HepG2 (cell line): ENCODE results near the gene GLB1L. TPM values are rescaled to one million over a fixed set of nuclear protein-coding genes. Genes with fewer than 3 reads are reported as not detected.

Experiments used
- ATF3 ChIP-seq: sonication (generic); formaldehyde crosslinking; IDR thresholded peaks from 2 replicates; pipeline ENCODE4 v1.4.0; 2020; ENCODE audit warnings: missing genetic modification reagents
- BRD4 ChIP-seq: sonication (generic); formaldehyde crosslinking; IDR thresholded peaks from 2 replicates; pipeline ENCODE4 v1.4.0; 2020; ENCODE audit warnings: missing genetic modification reagents
- CBX2 ChIP-seq, 2 experiments: fragments of 200-600 bp in 1 of 2; sonication (generic); formaldehyde crosslinking in 1 of 2; IDR thresholded peaks; 2 replicates each; pipeline versions ENCODE4 v1.7.0 to v1.8.1; 2018 to 2022; ENCODE audit warnings: low read depth in 2 of 2, low read length in 1 of 2, mild to moderate bottlenecking in 1 of 2, missing genetic modification reagents in 1 of 2
- ELF4 ChIP-seq: sonication (generic); formaldehyde crosslinking; IDR thresholded peaks from 2 replicates; pipeline ENCODE4 v1.5.0; 2020; ENCODE audit warnings: missing genetic modification reagents, mild to moderate bottlenecking, moderate library complexity, borderline replicate concordance
- HIVEP1 ChIP-seq: sonication (generic); formaldehyde crosslinking; IDR thresholded peaks from 2 replicates; pipeline ENCODE4 v1.4.0; 2020; ENCODE audit warnings: mild to moderate bottlenecking, missing genetic modification reagents
- ISX ChIP-seq: sonication (generic); formaldehyde crosslinking; conservative IDR thresholded peaks from 2 replicates; pipeline ENCODE4 v1.5.0; 2020; ENCODE audit warnings: missing genetic modification reagents
- MED1 ChIP-seq: sonication (generic); formaldehyde crosslinking; IDR thresholded peaks from 2 replicates; pipeline ENCODE4 v1.4.0; 2020; ENCODE audit warnings: missing genetic modification reagents
- NFKBIZ ChIP-seq: IDR thresholded peaks from 2 replicates; pipeline ENCODE4 v1.6.1; 2018; ENCODE audit warnings: missing genetic modification reagents, missing compliant biosample characterization
- PRDM4 ChIP-seq: sonication (generic); formaldehyde crosslinking; IDR thresholded peaks from 2 replicates; pipeline ENCODE4 v1.9.0; 2021; ENCODE audit warnings: missing genetic modification reagents, borderline replicate concordance
- SIX1 ChIP-seq: sonication (generic); formaldehyde crosslinking; IDR thresholded peaks from 2 replicates; pipeline ENCODE4 v1.4.0; 2020; ENCODE audit warnings: missing genetic modification reagents, borderline replicate concordance
- SP4 ChIP-seq: sonication (generic); formaldehyde crosslinking; IDR thresholded peaks from 2 replicates; pipeline ENCODE4 v1.8.1; 2023; ENCODE audit warnings: mild to moderate bottlenecking, missing genetic modification reagents
- SRSF4 ChIP-seq: fragments of 200-400 bp; formaldehyde crosslinking; IDR thresholded peaks from one replicate; pipeline ENCODE4 v1.6.1; 2018; ENCODE audit warnings: mild to moderate bottlenecking, low read depth, low read length, moderate library complexity; ENCODE audit not compliant: poor library complexity, severe bottlenecking
- ZBTB38 ChIP-seq: sonication (generic); formaldehyde crosslinking; IDR thresholded peaks from 2 replicates; pipeline ENCODE4 v1.5.1; 2020; ENCODE audit warnings: mild to moderate bottlenecking, missing genetic modification reagents
- ZNF260 ChIP-seq: sonication (generic); formaldehyde crosslinking; IDR thresholded peaks from 2 replicates; pipeline ENCODE4 v1.4.0; 2020; ENCODE audit warnings: missing genetic modification reagents, low read depth, mild to moderate bottlenecking, borderline replicate concordance
- ZNF280D ChIP-seq: sonication (generic); formaldehyde crosslinking; IDR thresholded peaks from 2 replicates; pipeline ENCODE4 v1.5.1; 2020; ENCODE audit warnings: mild to moderate bottlenecking, missing genetic modification reagents
- ZNF343 ChIP-seq: sonication (generic); formaldehyde crosslinking; IDR thresholded peaks from 2 replicates; pipeline ENCODE4 v1.4.0; 2020; ENCODE audit warnings: mild to moderate bottlenecking, missing genetic modification reagents
- ZNF501 ChIP-seq: sonication (generic); formaldehyde crosslinking; IDR thresholded peaks from 2 replicates; pipeline ENCODE4 v1.5.1; 2020; ENCODE audit warnings: mild to moderate bottlenecking, moderate library complexity, missing genetic modification reagents
- ZNF598 ChIP-seq: sonication (generic); formaldehyde crosslinking; IDR thresholded peaks from 2 replicates; pipeline ENCODE4 v1.5.1; 2020; ENCODE audit warnings: mild to moderate bottlenecking, missing genetic modification reagents, borderline replicate concordance
- ZNF670 ChIP-seq: sonication (generic); formaldehyde crosslinking; IDR thresholded peaks from 2 replicates; pipeline ENCODE4 v1.8.0; 2022; ENCODE audit warnings: mild to moderate bottlenecking, missing genetic modification reagents, borderline replicate concordance
- ZNF672 ChIP-seq: sonication (generic); formaldehyde crosslinking; IDR thresholded peaks from 2 replicates; pipeline ENCODE4 v1.8.1; 2022; ENCODE audit warnings: missing genetic modification reagents
- ZNF691 ChIP-seq: sonication (generic); formaldehyde crosslinking; IDR thresholded peaks from 2 replicates; pipeline ENCODE4 v1.4.0; 2020; ENCODE audit warnings: missing genetic modification reagents, low read depth, mild to moderate bottlenecking, borderline replicate concordance
- ZNF737 ChIP-seq: sonication (generic); formaldehyde crosslinking; IDR thresholded peaks from 2 replicates; pipeline ENCODE4 v1.5.0; 2020; ENCODE audit warnings: missing genetic modification reagents, mild to moderate bottlenecking, borderline replicate concordance
- polyA plus RNA-seq, 8 experiments: library from polyadenylated mRNA; depleted of rRNA in 3 of 8; stranded (reverse) in 7 of 8; unstranded in 1 of 8; fragments of >200 nt; fragmentation: Illumina TruSeq in 4 of 8; extraction: Trizol in 4 of 8; gene quantifications; 2 replicates each; pipeline versions ENCODE4 v1.2.1 to v1.2.3, GENCODE V29; 2011 to 2016; ENCODE audit warnings: low read depth in 4 of 8, missing spikeins in 1 of 8, mixed read lengths in 1 of 8; ENCODE audit not compliant: insufficient read depth in 1 of 8
- total RNA-seq, 5 experiments: library from RNA; depleted of rRNA; stranded (reverse); fragments of >200 nt; fragmentation: Illumina TruSeq; extraction: Trizol; gene quantifications; 2 replicates each; pipeline ENCODE4 v1.2.3, GENCODE V29; 2016; ENCODE audit warnings: low read depth in 1 of 5

The GLB1L gene
- total and polyA plus RNA-seq, 2 of the 13 experiments (the other 11 are each of a cell fraction or from before 2014, with no cell fraction given) = 6.8 to 7.3 TPM

- TF ChIP-seq SRSF4 = no peak
- no peak for TF ChIP-seq SIX1
- peak; percentile 56; the same call in 1 of the 2 replicates for TF ChIP-seq ZNF501 (CRISPR knock-in tag)
- TF ChIP-seq SP4 (CRISPR knock-in tag) = peak; percentile 92
- no peak for TF ChIP-seq ZNF280D (CRISPR knock-in tag)
- no peak for TF ChIP-seq ZNF691
- no peak for TF ChIP-seq ZNF343
- peak; percentile 48; the same call in 1 of the 2 replicates for TF ChIP-seq PRDM4 (CRISPR knock-in tag)
- no peak for TF ChIP-seq ZNF672 (CRISPR knock-in tag)
- no peak for TF ChIP-seq ZNF737
- TF ChIP-seq ISX (CRISPR knock-in tag) = no peak
- TF ChIP-seq HIVEP1 = no peak; the same call in 1 of the 2 replicates
- no peak for TF ChIP-seq ELF4 (CRISPR knock-in tag)
- TF ChIP-seq NFKBIZ = peak; percentile 86
- TF ChIP-seq ZNF598 (CRISPR knock-in tag) = no peak
- no peak for TF ChIP-seq ZNF670 (CRISPR knock-in tag)
- no peak for TF ChIP-seq ZNF260
- no peak for TF ChIP-seq CBX2 (IDR thresholded peaks at IDR 0.05; ENCODE audit: low read depth, low read length)
- TF ChIP-seq CBX2 (CRISPR knock-in tag; IDR thresholded peaks at IDR 0.05; ENCODE audit: low read depth) = no peak
- peak; percentile 77 for TF ChIP-seq ATF3 (CRISPR knock-in tag)
- no peak for TF ChIP-seq BRD4
- TF ChIP-seq MED1 = peak; percentile 75; the same call in 1 of the 2 replicates
- TF ChIP-seq ZBTB38 (CRISPR knock-in tag) = peak; percentile 86
Measured at GRCh38 chr2:219279151-219279915, 34.1 kb upstream of the GLB1L start, which contains the start of gene DNAJB2 (continued).
